HG03342 (cell line): ENCODE data around the gene BTBD10.
A peak's percentile ranks its signal among the peaks of the same experiment; 100 is the strongest.

ENCODE experiments used
- ATAC-seq: cut with Tn5 transposase; IDR thresholded peaks from one replicate; pipeline ENCODE4 v1.9.1; 2021; ENCODE audit warnings: mild to moderate bottlenecking, moderate library complexity; ENCODE audit not compliant: unreplicated experiment

The BTBD10 gene

GRCh38 chr11:13341026-13341425, 122.0 kb downstream of the BTBD10 start:
- ATAC-seq = no peak

GRCh38 chr11:13339195-13340153, 123.5 kb downstream of the BTBD10 start:
- ATAC-seq = peak; percentile 25

DNA sequence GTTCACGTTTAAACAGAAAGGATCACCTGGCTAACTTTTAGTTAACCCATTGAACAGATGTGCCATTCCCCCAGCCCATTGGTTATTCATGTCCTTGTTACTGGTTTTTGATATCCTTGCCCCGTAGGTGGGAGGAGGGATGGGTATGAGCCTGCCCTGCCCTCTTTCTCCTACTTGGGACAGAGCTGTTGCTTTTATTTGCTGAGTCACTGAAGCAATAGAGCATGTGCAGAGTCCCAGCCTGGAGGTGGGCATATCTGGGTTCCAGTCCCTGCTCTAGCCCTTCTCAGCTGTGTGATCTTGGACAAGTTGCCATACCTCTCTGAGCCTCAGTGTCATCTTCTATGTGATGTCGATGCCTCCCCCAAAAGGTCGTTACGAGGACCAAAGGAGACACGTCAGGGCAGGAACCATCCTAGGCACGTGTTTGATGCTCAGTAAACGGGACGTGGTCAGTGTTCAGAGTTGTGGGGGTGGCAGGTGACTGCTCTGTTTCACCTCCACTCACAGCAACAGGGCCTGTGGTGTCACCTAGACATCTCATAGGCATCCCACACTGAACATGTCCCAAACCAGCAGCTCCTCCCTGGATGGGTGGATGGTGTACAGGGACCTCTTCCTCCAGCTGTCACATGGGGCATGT, 124.5 kb downstream of the BTBD10 start:
- no peak for ATAC-seq

GRCh38 chr11:13338019-13338426, 125.0 kb downstream of the BTBD10 start:
- no peak for ATAC-seq
